Heart right ventricle (tissue), 16 donors: ENCODE results near the gene ASTE1. TPM values are rescaled to one million over a fixed set of nuclear protein-coding genes. Genes with fewer than 3 reads are reported as not detected.

ENCODE experiments used
- ATAC-seq, 8 donors: fragments of 200-7000 bp; cut with Tn5 transposase; one replicate each; pipeline ENCODE4 v1.9.1; 2020; ENCODE audit warnings: mild to moderate bottlenecking in 8 of 8, moderate library complexity in 8 of 8, moderate number of reproducible peaks in 1 of 8
- DNase-seq, 2 donors: peaks; one replicate each; pipeline ENCODE4 v3.0.0-alpha.2; 2020
- H3K27ac ChIP-seq, 10 donors: fragments of 200-600 bp; sonication (generic) in 2 of 10; one replicate each; pipeline versions ENCODE4 v1.5.0 to v1.8.0; 2020 to 2022; ENCODE audit warnings: mild to moderate bottlenecking in 3 of 10
- H3K27me3 ChIP-seq, 7 donors: fragments of 200-600 bp; one replicate each; pipeline ENCODE4 v1.8.0; 2021 to 2022; ENCODE audit warnings: mild to moderate bottlenecking in 2 of 7
- H3K36me3 ChIP-seq, 9 donors: fragments of 200-600 bp; sonication (generic) in 1 of 9; one replicate each; pipeline versions ENCODE4 v1.5.0 to v1.8.0; 2020 to 2022; ENCODE audit warnings: mild to moderate bottlenecking in 2 of 9
- H3K4me1 ChIP-seq, 9 donors: fragments of 200-600 bp; sonication (generic) in 1 of 9; one replicate each; pipeline versions ENCODE4 v1.5.0 to v1.8.0; 2020 to 2022; ENCODE audit warnings: mild to moderate bottlenecking in 4 of 9
- H3K4me3 ChIP-seq, 10 donors: fragments of 200-600 bp; sonication (generic) in 2 of 10; one replicate each; pipeline versions ENCODE4 v1.5.0 to v1.8.0; 2020 to 2022; ENCODE audit warnings: mild to moderate bottlenecking in 7 of 10, moderate library complexity in 2 of 10
- H3K9me3 ChIP-seq, 11 donors: fragments of 200-600 bp in 10 of 11; sonication (generic) in 2 of 11; one replicate each; pipeline versions ENCODE4 v1.5.0 to v1.8.0; 2013 to 2022; ENCODE audit warnings: mild to moderate bottlenecking in 2 of 11, control low read depth in 1 of 11, moderate library complexity in 1 of 11
- WGBS, 2 donors: extraction: QIAGEN DNeasy Blood & Tissue Kit; methylation state at CpG; one replicate each; pipeline ENCODE4 v1.1.7; 2013; ENCODE audit warnings: inconsistent platforms in 1 of 2; 5-methylcytosine and 5-hydroxymethylcytosine counted together
- intact Hi-C, 10 donors: fragments of 100-400 bp; cut with DNase I; formaldehyde crosslinking; loops; one replicate each; pipeline versions ENCODE4 v1.11.1 to v1.14.2; 2022
- polyA plus RNA-seq, 2 donors: library from polyadenylated mRNA; stranded (reverse); fragments of 200-250 nt; gene quantifications; one replicate each; pipeline ENCODE4 v1.2.3, GENCODE V29; 2013
- total RNA-seq, 10 donors: library from RNA; stranded (reverse); fragmentation: NEBNext Ultra II Directional in 3 of 10; extraction: Animal tissue kit (Norgen Biotek cat#: 25700) in 3 of 10; gene quantifications; one replicate each; pipeline versions ENCODE4 v1.2.1 to v1.2.4, GENCODE V29; 2021 to 2023
- TF ChIP-seq, protein P1 (sequence below), 9 donors: fragments of 200-600 bp; sonication (generic) in 2 of 9; IDR thresholded peaks; one replicate each; pipeline versions ENCODE4 v1.5.0 to v1.8.0; 2021 to 2022; ENCODE audit warnings: antibody characterized with exemption in 9 of 9, mild to moderate bottlenecking in 5 of 9, moderate library complexity in 1 of 9
- donor health status: Arrhythmogenic right ventricular cardiomyopathy.
- donor health status: ischemic (EF 13 %, LVEDD 7.1; RV severe dilation, severe dysfunction).
- donor health status: healthy with polysubstance abuse.
- donor health status: DM: no; HTN: yes; CAD: no.
- donor health status: DM: no; HTN: no; CAD: no.
- donor health status: ischemic (EF 25% LVEDD 6.9; RV normal size, moderate dysfunction).
- donor health status: ischemic (EF 25% LVEDD 5.7; RV mildly dilated, moderate dysfunction).
- donor health status: healthy.
- donor health status: DM: yes; HTN: yes; CAD: no.
- donor health status: Ischemic cardiomyopathy.
- donor health status: ischemic (EF 35%, LVEDD 5.7; RV mildly dilated, moderate dysfunction).
- donor health status: nonischemic (EF 11% LVEDD 7.7; RV severe dilation, severe dysfunction).
- donor health status: DM: yes; HTN: yes; CAD: no.
- donor health status: PGD.
- donor health status: ischemic (EF 29% LVEDD 5.4; RV normal size, mild dysfunction).
- donor health status: nonischemic (EF 23%, LVEDD 6.1; RV moderate dilation, normal function).

The ASTE1 gene
- total and polyA plus RNA-seq, 12 donors: 1.5 to 4.5 (median 3.2) TPM

DNA sequence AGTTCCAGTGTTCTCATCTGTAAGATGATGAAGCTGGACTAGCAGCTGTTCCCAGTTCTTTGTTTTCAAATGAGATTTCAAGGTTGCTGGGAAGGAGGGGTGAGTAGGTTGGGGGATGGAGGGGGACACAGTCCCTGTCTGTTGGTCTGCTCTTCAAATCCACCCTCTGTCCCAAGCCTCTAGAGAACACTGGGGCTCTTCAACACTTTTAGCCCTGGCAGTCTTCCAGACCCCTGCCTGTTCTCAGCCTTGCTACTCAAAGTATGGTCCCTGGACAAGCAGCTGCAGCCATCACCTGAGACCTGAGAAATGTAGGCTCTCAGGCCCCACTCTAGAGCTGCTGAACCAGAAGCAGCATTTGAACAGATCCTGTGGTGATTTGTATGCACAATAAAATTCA is 41.4 kb upstream of the ASTE1 start:
- H3K36me3 ChIP-seq: no peaks in the 10 kb centered on the region
- H3K27me3 ChIP-seq: no peaks in the 10 kb centered on the region
- DNase-seq (peak in 1 of 2 donors; percentile 48), ATAC-seq (peak in 5 of 8 donors; percentile 30 to 64 (median 59))
- intact Hi-C loops: no loop called here
- no peak overlapping the region for H3K27ac ChIP-seq
- H3K9me3 ChIP-seq: no peaks in the 10 kb centered on the region
- H3K4me3 ChIP-seq: no peak overlapping the region
- peaks cover 0 to 15% (median 11%) of the 10 kb centered on the region in 9 donors for H3K4me1 ChIP-seq
- TF ChIP-seq, protein P1, sequence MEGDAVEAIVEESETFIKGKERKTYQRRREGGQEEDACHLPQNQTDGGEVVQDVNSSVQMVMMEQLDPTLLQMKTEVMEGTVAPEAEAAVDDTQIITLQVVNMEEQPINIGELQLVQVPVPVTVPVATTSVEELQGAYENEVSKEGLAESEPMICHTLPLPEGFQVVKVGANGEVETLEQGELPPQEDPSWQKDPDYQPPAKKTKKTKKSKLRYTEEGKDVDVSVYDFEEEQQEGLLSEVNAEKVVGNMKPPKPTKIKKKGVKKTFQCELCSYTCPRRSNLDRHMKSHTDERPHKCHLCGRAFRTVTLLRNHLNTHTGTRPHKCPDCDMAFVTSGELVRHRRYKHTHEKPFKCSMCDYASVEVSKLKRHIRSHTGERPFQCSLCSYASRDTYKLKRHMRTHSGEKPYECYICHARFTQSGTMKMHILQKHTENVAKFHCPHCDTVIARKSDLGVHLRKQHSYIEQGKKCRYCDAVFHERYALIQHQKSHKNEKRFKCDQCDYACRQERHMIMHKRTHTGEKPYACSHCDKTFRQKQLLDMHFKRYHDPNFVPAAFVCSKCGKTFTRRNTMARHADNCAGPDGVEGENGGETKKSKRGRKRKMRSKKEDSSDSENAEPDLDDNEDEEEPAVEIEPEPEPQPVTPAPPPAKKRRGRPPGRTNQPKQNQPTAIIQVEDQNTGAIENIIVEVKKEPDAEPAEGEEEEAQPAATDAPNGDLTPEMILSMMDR (IDR thresholded peaks at IDR 0.05): no peak

DNA sequence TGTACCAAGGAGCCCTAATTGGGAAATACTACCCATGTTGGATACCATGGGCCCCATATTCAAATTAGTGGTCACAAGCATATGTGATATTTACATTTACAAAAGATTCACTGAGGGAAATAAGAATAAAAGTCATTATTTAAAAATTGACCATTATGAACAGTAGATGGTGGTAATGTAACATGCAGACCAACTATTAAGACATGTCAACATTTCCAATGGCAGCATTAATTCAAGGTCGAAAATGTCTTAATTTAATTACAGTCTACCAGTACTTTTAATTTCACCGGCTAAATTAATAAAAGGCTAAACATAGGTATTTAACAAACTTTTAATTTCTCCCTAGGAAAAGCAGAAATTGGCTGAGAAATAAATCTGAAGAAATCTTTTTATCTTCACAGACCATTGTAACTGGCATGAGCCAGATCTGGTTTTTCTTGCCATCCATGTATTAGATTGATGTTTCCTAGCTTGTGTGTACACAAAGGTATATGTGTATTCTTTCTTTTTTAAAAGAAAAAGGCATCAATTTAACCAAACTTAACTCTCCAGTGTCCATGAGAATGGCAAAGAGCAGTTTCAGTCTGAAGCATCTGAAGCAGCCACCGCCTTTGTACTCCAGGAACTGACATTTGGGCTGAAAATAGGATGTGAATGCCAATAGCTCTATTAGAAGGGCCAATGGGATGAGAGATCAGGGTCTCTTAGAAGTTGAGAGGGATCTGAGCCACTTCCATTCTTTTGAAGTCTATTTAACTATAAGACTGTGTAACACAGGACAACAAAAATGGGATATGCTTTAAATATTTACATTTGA is 26.6 kb upstream of the ASTE1 start:
- H3K9me3 ChIP-seq: peaks cover 0 to under 1% (median 0%) of the 10 kb centered on the region in 11 donors
- no peak overlapping the region for H3K27ac ChIP-seq
- DNase-seq (no peak), ATAC-seq (no peak)
- TF ChIP-seq, protein P1 (IDR thresholded peaks at IDR 0.05): peak; percentile 32 to 71 (median 55)
- no peaks in the 10 kb centered on the region for H3K36me3 ChIP-seq
- WGBS, 2 donors: 70 to 79% methylated on average over 3 of the region's 3 CpGs
- H3K27me3 ChIP-seq: no peaks in the 10 kb centered on the region
- H3K4me1 ChIP-seq: no peaks in the 10 kb centered on the region
- intact Hi-C loops: loop anchor here in 6 of 10 donors (5.0 to 10.0 kb wide), 4 partner anchors 742 to 982 kb away; partner anchors contain the start of gene CPNE4 (in 2 of the 6)
- no peak overlapping the region for H3K4me3 ChIP-seq

DNA sequence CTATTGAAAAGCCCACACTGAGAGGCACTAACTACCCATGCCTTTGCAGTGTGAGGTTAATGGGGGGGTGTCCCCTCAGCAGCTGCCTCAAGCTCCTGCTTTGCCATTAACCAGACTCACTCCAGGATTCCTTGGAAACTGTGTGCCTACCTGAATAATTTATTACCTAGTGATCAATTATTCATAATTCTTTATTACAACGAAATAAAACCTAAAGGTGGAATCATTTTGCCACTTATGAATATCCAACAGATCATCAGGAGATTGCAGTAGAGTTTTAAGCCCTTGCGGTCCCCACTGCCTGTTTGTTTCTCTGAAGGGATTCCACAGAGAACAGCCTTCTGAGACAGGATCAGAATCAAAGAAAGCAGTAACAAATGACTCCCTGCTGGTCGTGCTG is 23.4 kb upstream of the ASTE1 start:
- 78 to 88% methylated on average over 3 of the region's 3 CpGs for WGBS, 2 donors
- H3K27me3 ChIP-seq: no peaks in the 10 kb centered on the region
- intact Hi-C loops: loop anchor here in 6 of 10 donors (5.0 to 10.0 kb wide), 4 partner anchors 745 to 985 kb away; partner anchors contain the start of gene CPNE4 (in 2 of the 6)
- no peak for DNase-seq
- H3K36me3 ChIP-seq: no peaks in the 10 kb centered on the region
- TF ChIP-seq, protein P1 (IDR thresholded peaks at IDR 0.05): no peak
- no peaks in the 10 kb centered on the region for H3K4me1 ChIP-seq
- no peak for ATAC-seq
- no peak overlapping the region for H3K4me3 ChIP-seq
- no peak overlapping the region for H3K27ac ChIP-seq
- H3K9me3 ChIP-seq: peaks cover 0 to 3% (median 0%) of the 10 kb centered on the region in 11 donors

DNA sequence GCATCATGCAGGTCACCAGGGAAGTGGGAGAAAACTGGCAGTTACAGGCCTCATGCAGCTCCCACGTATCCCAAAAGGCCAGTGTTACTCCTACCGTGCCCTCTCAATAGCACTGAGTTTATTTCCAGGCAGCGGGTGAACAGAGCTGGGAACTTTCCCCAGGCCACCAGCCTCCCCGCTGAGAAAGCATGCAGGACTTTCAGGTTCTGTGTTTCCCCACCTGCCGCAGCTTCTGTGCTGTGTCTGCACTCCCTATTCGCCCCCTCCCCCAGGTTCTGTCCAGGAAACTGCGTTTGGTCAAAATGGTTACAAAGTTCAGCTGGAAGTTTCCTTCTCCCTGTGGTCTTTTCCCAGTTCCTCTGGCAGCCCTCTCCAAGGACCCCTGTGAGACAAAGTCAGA is 21.4 kb upstream of the ASTE1 start:
- intact Hi-C loops: loop anchor here in 2 of 10 donors (10.0 kb wide), 2 partner anchors 987 to 1137 kb away; partner anchors contain the start of gene CPNE4 (in 1 of the 2)
- DNase-seq: no peak
- Histone ChIP-seq H3K27me3 (no peaks in the 10 kb centered on the region), H3K36me3 (no peaks in the 10 kb centered on the region), H3K27ac (no peak overlapping the region), H3K4me3 (no peak overlapping the region), H3K4me1 (no peaks in the 10 kb centered on the region), H3K9me3 (peaks cover 0 to 12% (median 0%) of the 10 kb centered on the region in 11 donors)
- no peak for ATAC-seq
- 89 to 92% methylated on average over 7 of the region's 7 CpGs for WGBS, 2 donors
- TF ChIP-seq, protein P1 (IDR thresholded peaks at IDR 0.05): no peak
